Measurements from ENCODE around the gene FBXO3.

GRCh38 chr11:33725496-33725895 is 48.8 kb downstream of the FBXO3 start:
- TF ChIP-seq CTCF (conservative IDR thresholded peaks at IDR 0.05; ENCODE audit: low read length) = no peak
- TF ChIP-seq EZH2phosphoT487 (IDR thresholded peaks at IDR 0.05; ENCODE audit: borderline replicate concordance) = no peak
